COR-L47 (cell line): ENCODE data around the gene MPP1.

Experiments
- DNase-seq: peaks from one replicate; lab custom pipeline; 2025; lab: John Stamatoyannopoulos, UW

The MPP1 gene

GRCh38 chrX:154731881-154732280 is 73.4 kb downstream of the MPP1 start:
- no peak for DNase-seq

- DNase-seq = no peak
Measured at GRCh38 chrX:154731184-154731583, 74.1 kb downstream of the MPP1 start.

GRCh38 chrX:154730253-154730891 is 74.9 kb downstream of the MPP1 start:
- DNase-seq = no peak

- DNase-seq = no peak
Measured at GRCh38 chrX:154729439-154729838, 75.8 kb downstream of the MPP1 start.
